8988T (cell line): Measurements from ENCODE around the gene SYCP1.
"Not testable (repeated sequence)": the region's sequence is repeated elsewhere in the genome, so short reads cannot be mapped to it uniquely, and the experiment has no call there.

Source experiments
- DNase-seq: peaks from one replicate; pipeline ENCODE4 v3.0.0; 2011

SYCP1 gene

DNA sequence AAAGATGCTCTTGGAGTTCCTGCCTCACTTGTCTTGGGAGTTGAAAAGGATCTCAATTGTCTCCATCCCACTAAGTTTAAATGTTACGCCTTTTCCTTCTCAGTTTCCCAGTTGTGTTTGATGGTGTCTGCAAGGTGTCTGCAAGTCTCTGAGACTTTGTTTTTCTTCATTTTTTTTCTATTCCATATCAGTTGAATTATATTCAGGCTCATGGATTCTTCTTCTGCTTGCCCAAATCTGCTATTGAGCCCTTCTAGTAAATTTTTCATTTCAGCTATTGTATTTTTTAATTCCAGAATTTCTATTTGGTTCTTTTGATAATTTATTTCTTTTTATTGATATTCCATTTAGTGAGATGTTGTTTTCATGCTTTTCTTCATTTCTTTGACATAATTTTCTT lies 127.6 kb downstream of the SYCP1 start:
- no peak for DNase-seq

DNA sequence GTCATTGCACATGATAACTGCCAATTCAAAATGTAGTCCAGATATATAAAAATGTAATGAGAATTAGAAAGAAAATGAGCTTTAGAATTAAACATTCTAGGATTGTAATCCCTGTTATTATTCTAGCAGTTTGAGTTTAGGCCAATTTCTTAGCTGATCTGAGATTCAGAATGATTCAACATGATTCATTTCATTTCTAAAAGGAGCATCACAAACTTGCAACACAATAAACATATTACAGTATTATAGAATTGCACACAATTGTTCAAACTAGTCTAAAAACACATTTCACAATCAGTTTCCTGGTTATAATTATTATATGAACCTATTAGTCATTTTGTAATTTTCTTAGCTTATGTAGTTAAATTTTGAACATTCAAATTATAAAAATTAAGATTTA lies 131.6 kb downstream of the SYCP1 start:
- no peak for DNase-seq

DNA sequence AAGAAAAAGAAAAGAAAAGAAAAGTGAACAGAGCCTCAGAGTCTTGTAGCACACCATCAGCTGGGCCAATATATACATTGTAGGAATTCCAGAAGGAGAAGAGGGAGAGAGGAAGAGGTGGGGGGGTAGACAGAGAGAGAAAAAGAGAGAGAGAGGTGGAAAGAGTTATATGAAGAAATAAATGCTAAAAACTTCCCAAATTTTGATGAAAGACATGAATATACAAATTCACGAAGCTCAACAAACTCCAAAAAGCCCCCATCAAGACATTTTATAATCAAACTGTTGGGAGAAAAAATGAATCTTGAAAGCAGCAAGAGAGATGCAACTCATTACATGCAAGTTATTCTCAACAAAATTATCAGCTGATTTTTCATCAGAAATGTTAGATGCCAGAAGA lies 133.4 kb downstream of the SYCP1 start:
- DNase-seq = no peak

DNA sequence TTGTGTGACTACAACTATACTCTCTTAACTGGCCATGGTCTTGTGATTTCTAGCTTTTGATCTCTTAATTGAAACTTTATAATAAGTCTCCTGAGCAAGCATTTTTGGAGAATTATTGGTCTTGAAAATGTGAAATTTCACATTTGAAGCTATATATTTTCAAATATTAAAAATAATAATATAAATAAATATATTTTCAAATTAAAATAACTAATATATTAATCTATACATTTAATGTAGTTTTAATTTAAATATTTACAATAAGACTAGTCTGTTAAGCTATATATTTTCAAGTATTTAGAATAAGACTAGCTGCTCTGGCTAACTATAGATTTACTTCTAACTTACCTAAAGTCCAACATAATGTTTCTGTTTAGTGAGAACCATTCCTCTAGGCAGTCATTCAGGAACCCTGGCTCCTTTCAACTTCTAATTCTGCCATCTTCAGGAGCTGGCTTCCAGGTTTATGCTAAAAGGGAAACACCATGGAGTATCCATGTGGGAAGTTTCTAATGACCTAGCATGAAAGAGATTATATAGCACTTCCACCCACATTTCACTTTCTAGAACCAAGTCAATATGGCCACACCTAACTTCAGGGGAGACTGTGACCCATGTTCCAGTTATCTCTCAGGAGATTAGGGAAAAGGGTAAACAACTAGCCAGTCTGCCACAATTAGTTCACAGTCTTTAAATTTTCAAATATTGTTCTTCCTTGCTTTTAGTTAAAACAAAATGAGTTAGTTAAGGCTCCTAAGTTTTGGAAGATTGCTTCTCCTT lies 143.0 kb downstream of the SYCP1 start:
- DNase-seq = no peak

DNA sequence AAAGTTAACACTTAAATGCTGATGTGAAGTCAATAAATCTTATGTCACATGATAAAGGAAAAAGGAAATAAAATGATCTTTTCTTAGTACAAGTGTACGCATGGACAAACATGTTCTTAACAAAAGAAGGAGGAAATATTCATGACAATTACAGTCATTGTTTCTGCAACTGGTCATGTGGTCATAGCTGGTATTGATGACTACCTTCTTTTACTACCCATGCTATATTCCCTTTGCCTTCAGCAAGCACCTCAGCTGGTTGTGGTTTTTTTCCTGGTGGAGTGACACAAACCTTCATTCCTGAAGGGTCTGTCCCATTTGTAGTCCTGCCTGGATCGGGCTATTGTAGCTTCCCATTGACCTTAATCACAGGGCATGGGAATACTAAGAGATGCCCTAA lies 151.5 kb downstream of the SYCP1 start:
- DNase-seq = no peak

DNA sequence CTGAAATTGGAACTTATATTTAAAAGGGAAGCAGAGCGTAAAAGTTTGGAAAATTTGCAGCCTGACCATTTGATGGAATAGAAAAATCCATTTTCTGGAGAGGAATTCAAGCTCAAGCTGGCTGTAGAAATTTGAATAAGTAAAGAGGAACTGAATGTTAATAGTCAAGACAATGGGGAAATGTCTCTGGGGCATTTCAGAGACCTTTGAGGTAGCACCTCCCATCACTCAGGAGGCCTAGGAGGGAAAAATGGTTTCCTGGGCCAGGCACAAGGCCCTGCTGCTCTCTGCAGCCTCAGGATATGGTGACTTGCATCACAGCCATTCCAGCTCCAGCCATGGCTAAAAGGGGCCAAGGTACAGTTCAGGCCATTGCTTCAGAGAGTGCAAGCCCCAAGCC lies 157.3 kb downstream of the SYCP1 start:
- DNase-seq = no peak

DNA sequence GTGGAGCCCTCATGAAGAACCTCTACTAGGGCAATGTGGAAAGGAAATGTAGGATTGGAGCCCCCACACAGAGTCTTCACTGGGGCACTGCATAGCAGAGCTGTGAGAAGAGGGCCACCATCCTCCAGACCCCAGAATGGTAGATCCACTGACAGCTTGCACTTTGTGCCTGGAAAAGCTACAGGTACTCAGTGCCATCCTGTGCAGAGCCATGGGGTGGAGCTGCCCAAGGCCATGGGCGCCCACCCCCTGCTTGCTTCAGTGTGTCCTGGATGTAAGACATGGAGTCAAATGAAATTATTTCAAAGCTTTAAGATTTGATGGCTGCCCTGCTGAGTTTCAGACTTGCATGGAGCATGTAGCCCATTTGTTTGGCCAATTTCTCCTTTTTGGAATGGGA lies 157.8 kb downstream of the SYCP1 start:
- no peak for DNase-seq

DNA sequence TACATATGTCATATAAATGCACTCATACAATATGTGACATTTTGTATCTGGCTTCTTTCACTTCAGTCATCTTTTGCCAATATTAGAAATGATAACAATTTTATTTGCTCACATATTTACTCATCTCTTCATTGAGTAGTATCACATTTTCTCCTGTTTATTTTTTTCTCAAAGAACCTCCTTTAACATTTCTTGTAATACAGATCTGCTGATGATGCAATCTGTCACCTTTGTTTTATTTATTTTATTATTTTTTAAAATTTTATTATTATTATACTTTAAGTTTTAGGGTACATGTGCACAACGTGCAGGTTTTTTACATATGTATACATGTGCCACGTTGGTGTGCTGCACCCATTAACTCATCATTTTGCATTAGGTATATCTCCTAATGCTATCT lies 159.1 kb downstream of the SYCP1 start:
- no peak for DNase-seq

DNA sequence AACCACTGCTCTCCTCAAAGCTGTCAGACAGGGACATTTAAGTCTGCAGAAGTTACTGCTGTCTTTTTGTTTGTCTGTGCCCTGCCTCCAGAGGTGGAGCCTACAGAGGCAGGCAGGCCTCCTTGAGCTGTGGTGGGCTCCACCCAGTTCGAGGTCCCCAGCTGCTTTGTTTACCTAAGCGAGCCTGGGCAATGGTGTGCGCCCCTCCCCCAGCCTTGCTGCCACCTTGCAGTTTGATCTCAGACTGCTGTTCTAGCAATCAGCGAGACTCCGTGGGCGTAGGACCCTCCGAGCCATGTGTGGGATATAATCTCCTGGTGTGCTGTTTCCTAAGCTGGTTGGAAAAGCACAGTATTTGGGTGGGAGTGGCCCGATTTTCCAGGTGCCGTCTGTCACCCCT lies 164.9 kb downstream of the SYCP1 start:
- not testable (repeated sequence) for DNase-seq

DNA sequence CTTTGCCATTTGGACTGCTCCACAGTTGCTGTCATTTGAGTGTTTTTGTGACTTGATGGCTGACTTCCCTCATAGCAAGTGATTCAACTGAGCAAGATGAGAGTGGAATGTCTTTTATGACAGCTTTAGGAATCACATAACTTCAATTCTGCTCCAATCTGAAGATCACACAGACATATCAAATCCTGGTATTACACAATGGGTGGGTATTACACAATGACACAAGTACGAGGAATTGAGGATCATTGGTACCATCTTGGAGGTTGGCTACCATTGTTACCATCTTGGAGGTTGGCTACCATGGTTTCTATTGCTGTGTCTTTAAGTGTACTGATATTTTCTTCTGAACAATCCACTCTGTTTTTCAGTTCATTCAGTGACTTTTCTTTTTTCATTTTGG lies 166.5 kb downstream of the SYCP1 start:
- DNase-seq = no peak

DNA sequence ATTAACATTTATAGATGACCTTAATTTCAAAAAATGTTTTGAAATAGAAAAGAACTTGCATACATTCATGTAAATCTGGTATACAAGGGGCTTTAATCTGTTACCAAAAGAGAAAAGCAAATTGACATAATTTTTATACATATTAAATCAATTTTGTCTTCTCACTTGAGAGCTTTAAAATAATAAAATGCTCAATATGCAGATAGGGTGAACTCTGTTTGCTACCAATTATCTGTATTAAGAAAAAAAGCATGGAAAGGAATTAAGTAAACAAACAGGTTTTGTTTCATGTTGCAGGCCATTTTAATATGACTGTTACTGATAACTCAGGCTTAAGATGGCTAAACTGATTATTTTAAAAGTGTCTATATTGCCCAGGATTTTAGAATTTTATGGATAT lies 168.9 kb downstream of the SYCP1 start:
- no peak for DNase-seq

DNA sequence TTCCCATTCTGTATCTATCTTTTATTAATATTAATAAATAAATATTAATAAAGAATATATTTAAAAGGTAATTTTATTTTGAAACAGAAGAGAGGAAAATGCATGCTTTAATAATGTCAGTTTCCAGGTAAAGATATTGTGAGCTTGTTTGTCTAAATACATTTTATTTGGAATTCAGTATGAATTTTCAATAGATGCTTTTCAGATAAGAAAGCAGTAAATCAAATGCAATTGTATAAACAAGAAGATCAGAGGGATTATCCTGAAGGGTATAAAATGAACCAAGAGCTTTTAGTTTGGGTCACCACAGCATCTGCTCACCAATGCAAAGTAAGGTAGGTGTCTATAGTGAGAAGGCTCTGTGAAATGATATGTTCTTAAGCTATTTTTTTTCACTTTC lies 174.9 kb downstream of the SYCP1 start, which contains the start of gene TSHB:
Gene TSHB, plus strand, starts transcription at position 301 of the 400 bp plus-strand sequence. CDS start 3,537 bp downstream, outside the sequence.
- DNase-seq = no peak

DNA sequence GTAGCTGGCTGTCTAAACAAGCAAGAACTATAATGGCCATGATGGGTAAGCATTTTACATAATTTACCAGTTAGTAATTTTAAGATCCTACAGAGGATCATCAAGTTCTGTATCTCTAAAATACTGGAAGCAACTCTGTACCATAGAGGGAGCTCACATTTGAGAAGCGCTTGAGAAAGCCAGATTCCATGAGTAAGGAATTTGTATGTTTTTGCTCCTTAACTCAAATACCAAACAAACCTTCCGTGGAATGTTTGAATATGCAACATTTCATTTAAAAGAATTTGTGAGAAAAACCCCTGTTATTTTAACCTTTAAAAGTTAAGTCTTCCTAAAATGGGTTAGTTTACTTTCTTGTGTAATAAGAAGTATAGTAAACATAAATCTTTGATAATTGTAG lies 176.9 kb downstream of the SYCP1 start:
- no peak for DNase-seq

DNA sequence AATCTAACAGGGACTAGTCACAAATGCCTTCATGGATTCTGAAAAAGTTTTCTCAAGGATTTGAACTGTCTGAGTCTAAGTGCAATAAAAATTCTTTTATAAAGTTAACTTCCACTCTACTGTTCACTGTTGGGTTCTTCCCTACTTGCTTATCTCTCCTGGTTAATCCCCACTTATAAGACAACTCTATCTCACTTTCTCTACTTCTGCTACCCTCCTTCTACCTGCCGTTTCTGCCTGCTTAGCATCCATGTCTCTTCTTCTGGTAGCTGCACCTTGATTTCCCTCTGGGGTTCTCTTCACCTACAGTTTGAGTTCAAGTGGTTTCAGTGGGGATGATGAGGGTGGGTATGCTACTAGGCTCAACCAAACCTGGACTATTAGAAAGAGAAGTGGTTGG lies 181.0 kb downstream of the SYCP1 start:
- no peak for DNase-seq

DNA sequence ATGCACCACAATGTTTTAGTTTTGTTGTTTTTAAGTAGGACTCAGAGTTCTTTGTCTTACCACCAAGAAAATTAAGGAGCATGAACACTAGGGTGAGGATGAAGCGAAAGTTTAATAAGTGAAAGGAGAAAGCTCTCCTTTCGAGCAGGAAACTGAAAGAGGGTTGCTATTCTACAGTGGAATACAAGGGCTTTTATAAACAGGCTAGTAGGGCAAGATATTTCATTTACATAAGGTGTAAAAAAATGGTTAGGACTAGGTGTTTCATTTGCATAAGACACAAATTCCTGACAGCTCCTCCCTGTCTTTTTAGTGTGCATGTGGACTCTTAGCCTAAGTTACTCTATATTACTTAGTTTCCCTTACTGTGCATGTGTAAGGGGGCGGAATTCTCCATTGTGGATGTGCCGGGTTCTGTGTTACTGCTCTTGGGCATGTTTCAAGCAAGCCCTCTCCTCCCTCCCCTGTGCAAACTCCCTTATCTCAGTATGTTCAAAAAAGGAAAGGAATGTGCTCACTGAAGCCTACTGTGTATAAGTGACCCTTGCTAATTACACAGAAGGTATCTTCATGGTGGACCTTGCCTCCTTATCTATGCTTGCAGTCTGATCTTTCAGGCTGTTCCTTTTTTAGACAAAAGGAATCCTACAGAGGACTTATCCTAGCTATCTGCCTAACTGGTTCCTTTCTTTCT lies 182.3 kb downstream of the SYCP1 start:
- no peak for DNase-seq

DNA sequence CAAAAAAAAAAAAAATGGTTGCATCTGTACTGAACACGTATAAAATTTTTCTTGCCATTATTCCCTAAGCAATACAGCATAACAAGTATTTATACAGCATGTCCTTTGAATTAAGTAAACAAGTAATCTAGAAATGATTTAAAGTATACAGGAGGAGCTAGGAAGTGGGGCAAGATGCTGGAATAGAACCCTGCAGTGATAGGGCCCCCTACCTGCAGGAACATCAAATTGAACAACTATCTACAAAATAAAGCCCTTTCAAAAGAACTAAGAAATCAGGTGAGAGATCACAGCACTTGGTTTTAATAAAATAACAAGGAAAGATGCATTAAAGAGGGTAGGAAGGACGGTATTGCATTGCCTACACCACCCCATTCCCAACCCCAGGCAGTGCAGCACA lies 185.8 kb downstream of the SYCP1 start:
- DNase-seq = no peak

DNA sequence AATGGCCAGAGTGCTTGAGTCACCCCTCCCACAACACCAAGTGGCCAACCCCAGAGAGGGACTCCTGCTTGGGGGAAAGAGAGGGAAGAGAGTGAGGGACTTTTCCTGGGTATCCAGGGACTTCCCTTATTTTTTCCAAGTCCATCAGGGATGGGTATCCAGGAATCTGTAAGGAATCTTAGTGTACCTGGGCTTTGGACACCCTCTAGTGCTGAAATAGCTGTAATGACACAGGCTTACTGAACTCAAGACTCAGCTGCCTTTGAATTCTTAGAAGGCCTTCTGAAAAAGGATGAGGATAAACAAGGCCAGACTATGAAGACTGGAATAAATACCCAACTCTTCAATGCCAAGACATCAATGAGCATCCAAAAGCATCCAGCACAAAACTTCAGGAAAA lies 187.0 kb downstream of the SYCP1 start:
- DNase-seq = no peak
